MG63 (cell line): ENCODE data around the gene CASZ1. TPM values are rescaled to one million over a fixed set of nuclear protein-coding genes. Genes with fewer than 3 reads are reported as not detected.

Experiments used
- DNase-seq: peaks from one replicate; pipeline ENCODE4 v3.0.0-alpha.2; 2020
- H3K27me3 ChIP-seq: fragments of 250-450 bp; sonication (Bioruptor Pico); 2 replicates; pipeline ENCODE4 v1.5.1; 2020; ENCODE audit warnings: mild to moderate bottlenecking, moderate library complexity
- H3K36me3 ChIP-seq: fragments of 250-450 bp; sonication (Bioruptor Pico); 2 replicates; pipeline ENCODE4 v1.5.1; 2020; ENCODE audit warnings: mild to moderate bottlenecking, moderate library complexity
- H3K4me3 ChIP-seq: fragments of 250-450 bp; sonication (Bioruptor Pico); 2 replicates; pipeline ENCODE4 v1.5.1; 2020; ENCODE audit warnings: mild to moderate bottlenecking, moderate library complexity
- H3K9me3 ChIP-seq: fragments of 250-450 bp; sonication (Bioruptor Pico); 2 replicates; pipeline ENCODE4 v1.5.1; 2020; ENCODE audit warnings: mild to moderate bottlenecking, moderate library complexity
- total RNA-seq: library from RNA; depleted of rRNA; stranded (reverse); fragments of >200 nt; shearing (Covaris generic); gene quantifications from 2 replicates; pipeline ENCODE4 v1.2.3, GENCODE V29; 2014; ENCODE audit warnings: low replicate concordance

CASZ1 gene
- total RNA-seq, 1 experiment from 2014 or later = 1.1 TPM

GRCh38 chr1:10751160-10751559 lies 45.3 kb downstream of the CASZ1 start:
- DNase-seq = no peak
- no peaks in the 10 kb centered on the region for H3K36me3 ChIP-seq
- no peak overlapping the region for H3K4me3 ChIP-seq
- H3K9me3 ChIP-seq = no peaks in the 10 kb centered on the region
- no peaks in the 10 kb centered on the region for H3K27me3 ChIP-seq

- no peaks in the 10 kb centered on the region for H3K9me3 ChIP-seq
- H3K27me3 ChIP-seq = no peaks in the 10 kb centered on the region
- H3K36me3 ChIP-seq = no peaks in the 10 kb centered on the region
- H3K4me3 ChIP-seq = no peak overlapping the region
- DNase-seq = no peak
These were observed 50.5 kb downstream of the CASZ1 start for GRCh38 chr1:10745886-10746455.

DNA sequence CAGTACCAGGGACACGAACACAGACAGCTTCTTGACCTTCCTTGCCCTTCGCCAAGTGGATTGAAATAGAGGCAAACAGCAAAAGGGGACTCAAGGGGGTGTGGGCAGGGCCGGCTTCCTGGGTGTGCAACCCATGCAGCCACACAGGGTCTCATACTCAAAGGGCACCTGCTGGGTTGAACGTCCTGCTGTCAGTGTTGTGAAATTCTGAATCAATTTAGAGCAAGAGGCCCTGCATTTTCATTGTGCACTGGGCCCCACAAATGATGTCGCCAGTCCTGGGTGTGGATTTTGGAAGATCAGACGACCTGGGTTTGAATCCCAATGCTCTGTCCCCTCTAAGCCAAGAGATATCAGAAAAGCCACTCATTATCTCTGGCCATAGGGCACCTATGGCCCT lies 51.1 kb downstream of the CASZ1 start:
- H3K27me3 ChIP-seq = no peaks in the 10 kb centered on the region
- DNase-seq = no peak
- no peaks in the 10 kb centered on the region for H3K36me3 ChIP-seq
- H3K9me3 ChIP-seq = no peaks in the 10 kb centered on the region
- H3K4me3 ChIP-seq = no peak overlapping the region

- DNase-seq = no peak
- H3K36me3 ChIP-seq = no peaks in the 10 kb centered on the region
- no peaks in the 10 kb centered on the region for H3K27me3 ChIP-seq
- H3K9me3 ChIP-seq = no peaks in the 10 kb centered on the region
- H3K4me3 ChIP-seq = no peak overlapping the region
These were observed 51.7 kb downstream of the CASZ1 start for GRCh38 chr1:10744654-10745238.

DNA sequence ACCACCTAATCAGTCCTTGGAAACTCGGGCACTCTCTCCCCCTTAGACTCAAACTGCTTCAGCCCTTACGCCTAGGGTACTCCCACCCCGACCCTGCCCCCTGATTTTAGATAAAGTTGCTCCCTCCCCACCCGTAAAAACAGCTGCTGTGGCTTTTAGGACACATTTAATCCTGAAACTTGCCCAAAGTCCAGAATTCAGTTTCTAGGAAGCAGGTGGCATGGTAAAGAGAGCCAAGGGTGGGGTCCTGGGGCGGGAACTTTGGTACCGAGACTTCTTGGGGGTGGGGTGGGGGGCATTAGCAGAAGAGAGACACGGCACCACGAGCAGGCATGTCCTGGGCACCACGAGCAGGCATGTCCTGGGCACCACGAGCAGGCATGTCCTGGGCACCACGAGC lies 52.4 kb downstream of the CASZ1 start:
- H3K36me3 ChIP-seq = no peaks in the 10 kb centered on the region
- no peak overlapping the region for H3K4me3 ChIP-seq
- DNase-seq = no peak

DNA sequence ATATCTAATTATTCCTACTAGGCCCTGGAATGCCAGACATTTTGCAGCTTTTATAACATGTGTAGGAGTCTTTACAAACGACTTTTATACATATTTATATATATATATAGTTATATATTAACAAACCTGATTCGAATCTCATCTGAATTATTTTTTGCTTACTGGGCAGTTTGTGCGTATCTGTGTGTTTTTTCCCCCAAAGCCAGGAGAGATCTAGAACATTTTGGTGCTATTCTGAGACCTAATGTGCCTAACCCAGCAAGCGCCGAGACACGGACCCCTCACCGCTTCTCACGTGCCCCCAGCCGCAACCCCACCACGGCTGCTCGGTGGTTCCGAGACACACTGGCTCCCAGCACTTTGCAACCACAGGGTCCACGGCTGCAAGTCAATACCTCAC lies 54.8 kb downstream of the CASZ1 start:
- no peak for DNase-seq
- H3K4me3 ChIP-seq = no peak overlapping the region
- no peaks in the 10 kb centered on the region for H3K36me3 ChIP-seq
- H3K27me3 ChIP-seq = no peaks in the 10 kb centered on the region
- no peaks in the 10 kb centered on the region for H3K9me3 ChIP-seq

More for the DNA sequence above, 52.4 kb downstream of the CASZ1 start:
- H3K27me3 ChIP-seq = no peaks in the 10 kb centered on the region
- H3K9me3 ChIP-seq = no peaks in the 10 kb centered on the region

GRCh38 chr1:10740123-10740522 lies 56.3 kb downstream of the CASZ1 start:
- DNase-seq = no peak
- Histone ChIP-seq H3K4me3 (no peak overlapping the region), H3K36me3 (no peaks in the 10 kb centered on the region), H3K27me3 (no peaks in the 10 kb centered on the region), H3K9me3 (no peaks in the 10 kb centered on the region)

- DNase-seq = no peak
- no peak overlapping the region for H3K4me3 ChIP-seq
- H3K27me3 ChIP-seq = no peaks in the 10 kb centered on the region
- no peaks in the 10 kb centered on the region for H3K36me3 ChIP-seq
- H3K9me3 ChIP-seq = no peaks in the 10 kb centered on the region
These were observed 56.9 kb downstream of the CASZ1 start for GRCh38 chr1:10739589-10739988.

GRCh38 chr1:10738061-10739058 lies 58.1 kb downstream of the CASZ1 start:
- no peaks in the 10 kb centered on the region for H3K27me3 ChIP-seq
- no peak for DNase-seq
- H3K4me3 ChIP-seq = no peak overlapping the region
- H3K36me3 ChIP-seq = no peaks in the 10 kb centered on the region
- no peaks in the 10 kb centered on the region for H3K9me3 ChIP-seq

DNA sequence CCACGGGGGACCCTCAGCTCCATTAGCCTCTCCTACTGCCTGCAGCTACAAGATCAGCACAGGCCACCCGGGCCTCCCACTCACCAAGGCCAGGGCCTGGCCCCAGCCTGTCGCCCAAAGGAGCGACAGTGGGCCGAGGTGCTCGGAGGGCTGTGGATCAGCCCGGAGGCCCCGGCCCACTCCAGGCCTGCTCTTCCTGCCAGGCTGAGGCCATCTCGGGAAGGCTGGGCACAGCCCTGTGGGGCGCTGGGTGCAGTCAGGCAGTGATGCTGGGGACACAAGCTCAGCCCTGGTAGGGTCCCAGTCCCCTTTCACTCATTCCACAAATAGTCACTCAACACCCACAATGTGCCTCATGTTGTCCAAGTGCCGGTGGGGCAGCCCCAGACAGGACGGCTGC lies 58.8 kb downstream of the CASZ1 start:
- H3K4me3 ChIP-seq = no peak overlapping the region
- no peak for DNase-seq
- H3K36me3 ChIP-seq = no peaks in the 10 kb centered on the region
- no peaks in the 10 kb centered on the region for H3K27me3 ChIP-seq
- no peaks in the 10 kb centered on the region for H3K9me3 ChIP-seq

DNA sequence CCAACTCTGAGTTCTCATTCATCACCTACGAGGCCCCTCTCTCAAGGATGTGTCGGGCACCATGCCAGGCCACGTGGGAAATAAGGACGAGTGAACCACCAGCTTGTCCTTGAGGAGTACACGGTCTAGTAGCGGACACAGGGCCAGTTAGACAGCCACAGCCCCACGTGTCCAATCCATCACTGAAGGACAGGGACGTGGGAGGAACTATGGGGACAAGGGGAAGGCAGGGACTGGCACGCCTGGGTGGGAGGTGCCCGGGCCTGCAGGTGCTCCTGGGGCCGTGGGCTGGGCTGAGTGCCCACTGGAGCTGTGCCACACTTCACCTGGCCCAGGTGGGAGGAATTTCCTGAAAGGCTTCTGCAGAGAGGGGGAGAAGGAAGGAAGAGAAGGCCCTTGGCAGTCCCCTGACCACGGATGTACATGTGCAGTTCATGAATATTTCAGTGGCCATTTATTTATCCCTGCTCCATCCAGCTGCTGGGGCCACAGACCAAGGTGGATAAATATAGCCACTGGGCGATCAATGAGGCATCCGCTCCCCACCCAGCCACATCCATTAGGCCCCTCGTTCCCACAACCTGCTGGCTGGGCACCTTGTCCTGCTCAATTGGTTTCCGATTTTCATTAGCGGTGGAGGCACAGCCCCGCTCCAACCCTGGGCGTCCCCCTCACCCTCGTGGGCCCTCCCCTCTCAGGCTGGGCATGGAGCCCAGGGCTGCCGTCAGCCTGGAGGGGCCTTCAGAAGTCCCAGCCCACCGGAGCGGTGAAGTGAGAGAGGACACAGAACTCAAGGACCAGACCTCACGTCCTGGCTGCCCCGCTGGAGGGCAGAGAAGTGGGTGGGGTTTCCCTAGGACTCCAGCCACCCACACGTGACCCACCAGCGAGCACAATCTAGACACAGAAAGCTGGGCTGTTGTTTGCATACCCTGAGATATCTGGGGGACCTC lies 59.5 kb downstream of the CASZ1 start:
- H3K27me3 ChIP-seq = no peaks in the 10 kb centered on the region
- H3K36me3 ChIP-seq = no peaks in the 10 kb centered on the region
- no peak overlapping the region for H3K4me3 ChIP-seq
- DNase-seq = no peak
- H3K9me3 ChIP-seq = no peaks in the 10 kb centered on the region

DNA sequence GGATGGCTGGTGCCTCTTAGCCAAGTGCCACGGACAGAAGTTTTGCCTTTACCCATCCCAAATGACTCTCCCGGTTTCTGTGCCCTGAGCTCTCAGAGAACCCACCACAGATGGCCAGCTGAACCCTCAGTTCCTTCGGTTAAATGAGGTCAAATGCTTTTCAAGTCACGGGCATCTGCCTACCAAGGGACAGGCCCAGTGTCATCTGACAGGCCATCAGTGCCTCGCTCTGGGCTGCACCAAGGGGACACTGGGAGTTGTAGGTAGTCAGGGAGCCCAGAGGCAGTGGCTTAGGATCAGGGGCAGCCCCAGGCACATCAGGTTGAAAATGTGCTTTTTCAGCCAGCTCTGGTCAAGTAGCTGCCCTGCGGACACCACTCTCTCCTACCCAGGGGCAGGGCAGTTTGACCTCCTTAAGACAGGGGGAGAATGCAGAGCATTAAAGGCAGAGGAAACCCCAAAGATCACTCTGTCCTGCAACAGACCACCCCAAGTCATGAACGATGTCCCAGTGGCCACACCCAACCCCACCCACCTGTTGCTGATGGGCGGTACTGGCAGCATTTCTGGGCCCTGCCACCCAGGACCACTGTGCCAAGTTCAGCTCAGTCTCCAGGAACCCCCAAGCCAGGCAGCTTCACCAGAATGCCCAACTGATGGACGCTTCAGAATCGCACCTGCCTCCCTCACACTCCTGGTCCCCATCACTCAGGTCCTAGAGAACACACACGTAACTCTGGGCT lies 60.7 kb downstream of the CASZ1 start:
- H3K9me3 ChIP-seq = no peaks in the 10 kb centered on the region
- no peaks in the 10 kb centered on the region for H3K36me3 ChIP-seq
- no peak for DNase-seq
- H3K27me3 ChIP-seq = no peaks in the 10 kb centered on the region
- no peak overlapping the region for H3K4me3 ChIP-seq

GRCh38 chr1:10734962-10735544 lies 61.4 kb downstream of the CASZ1 start:
- no peak for DNase-seq

DNA sequence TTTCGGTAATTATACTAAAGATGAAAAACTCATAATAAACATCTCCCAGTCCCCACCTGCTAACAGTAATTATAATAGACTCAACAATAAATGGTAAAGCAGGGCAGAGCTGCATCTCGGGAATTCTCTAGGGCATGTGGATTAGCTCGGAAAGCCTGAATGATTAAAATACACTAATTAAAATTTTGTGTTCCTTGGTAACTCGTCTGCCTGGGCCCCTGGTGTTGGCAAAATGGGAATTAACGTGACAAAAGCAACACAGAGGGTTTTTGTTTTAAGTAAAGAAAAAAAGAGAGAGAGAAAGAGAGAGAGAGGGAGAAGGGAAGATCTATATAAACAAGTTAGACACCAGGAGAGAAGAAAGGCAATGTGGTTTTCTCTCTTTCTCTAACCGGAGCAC lies 62.1 kb downstream of the CASZ1 start:
- H3K36me3 ChIP-seq = no peaks in the 10 kb centered on the region
- no peaks in the 10 kb centered on the region for H3K9me3 ChIP-seq
- no peaks in the 10 kb centered on the region for H3K27me3 ChIP-seq
- DNase-seq = no peak
- H3K4me3 ChIP-seq = no peak overlapping the region

More at GRCh38 chr1:10734962-10735544, 61.4 kb downstream of the CASZ1 start:
- Histone ChIP-seq H3K36me3 (no peaks in the 10 kb centered on the region), H3K27me3 (no peaks in the 10 kb centered on the region), H3K4me3 (no peak overlapping the region), H3K9me3 (no peaks in the 10 kb centered on the region)

- no peak overlapping the region for H3K4me3 ChIP-seq
- DNase-seq = no peak
- H3K36me3 ChIP-seq = no peaks in the 10 kb centered on the region
- H3K27me3 ChIP-seq = no peaks in the 10 kb centered on the region
- no peaks in the 10 kb centered on the region for H3K9me3 ChIP-seq
These were observed 62.7 kb downstream of the CASZ1 start for GRCh38 chr1:10733474-10734366.
